Spleen (tissue), 7 donors: ENCODE results near the gene ETS2.
A peak's percentile ranks its signal among the peaks of the same experiment; 100 is the strongest.

Experiments
- POLR2A ChIP-seq, 3 donors: fragments of 450-650 bp; IDR thresholded peaks; one replicate each; pipeline ENCODE4 v1.5.1; 2017; ENCODE audit warnings: antibody characterized with exemption in 3 of 3, mild to moderate bottlenecking in 1 of 3
- POLR2AphosphoS5 ChIP-seq, 3 donors: sonication (generic); formaldehyde crosslinking; IDR thresholded peaks; one replicate each; pipeline ENCODE4 v1.5.1; 2017; ENCODE audit warnings: antibody characterized with exemption in 3 of 3
- TF ChIP-seq, protein P1 (sequence below), 11 experiments: fragments of 200-600 bp in 7 of 11; fragments of 450-650 bp in 4 of 11; sonication (generic) in 4 of 11; IDR thresholded peaks in 8 of 11; conservative IDR thresholded peaks in 3 of 11; 1 replicate in 7 of 11; 2 replicates in 4 of 11; pipeline versions ENCODE4 v1.4.0 to v1.8.0; 2016 to 2021; ENCODE audit warnings: antibody characterized with exemption in 11 of 11, inconsistent platforms in 4 of 11, mild to moderate bottlenecking in 1 of 11
- donor health status: DM: no; HTN: no; CAD: no; lungs with moderate emphysema.
- donor health status: DM: no; HTN: no; CAD: no.
- donor health status: DM: no; HTN: no; CAD: no.

DNA sequence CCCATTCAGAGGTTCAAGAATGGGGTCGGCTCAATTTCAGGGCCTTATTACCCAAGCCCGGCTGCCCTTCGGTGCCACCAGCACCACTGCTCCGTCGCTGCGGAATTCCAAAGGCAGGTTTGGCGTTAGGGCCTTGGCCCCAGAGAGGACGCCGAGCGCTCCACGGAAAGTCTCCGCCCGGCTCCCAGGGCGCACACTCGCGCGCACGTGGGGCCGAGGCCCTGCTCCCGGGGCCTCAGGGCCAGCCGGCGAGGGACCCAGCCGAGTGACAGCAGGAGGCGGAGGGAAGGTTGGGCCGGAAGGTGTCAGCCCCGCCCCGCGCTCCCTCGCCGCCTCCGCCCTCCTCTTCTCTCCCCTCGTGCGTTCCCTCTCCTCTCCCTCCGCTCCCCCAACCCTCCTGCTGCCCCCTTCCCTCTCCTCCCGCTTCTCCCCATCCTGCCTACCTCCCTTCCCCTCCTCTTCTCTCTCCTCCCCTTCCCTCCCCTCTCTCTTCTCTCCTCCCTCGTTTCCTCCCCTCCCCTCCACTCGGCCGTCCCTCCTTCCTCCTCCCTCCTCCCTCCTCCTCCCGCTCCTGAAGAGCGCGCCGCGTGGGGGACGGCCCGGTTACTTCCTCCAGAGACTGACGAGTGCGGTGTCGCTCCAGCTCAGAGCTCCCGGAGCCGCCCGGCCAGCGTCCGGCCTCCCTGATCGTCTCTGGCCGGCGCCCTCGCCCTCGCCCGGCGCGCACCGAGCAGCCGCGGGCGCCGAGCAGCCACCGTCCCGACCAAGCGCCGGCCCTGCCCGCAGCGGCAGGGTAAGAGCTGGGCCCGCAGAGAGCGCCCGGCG, at the start of gene ETS2:
- TF ChIP-seq, protein P1, sequence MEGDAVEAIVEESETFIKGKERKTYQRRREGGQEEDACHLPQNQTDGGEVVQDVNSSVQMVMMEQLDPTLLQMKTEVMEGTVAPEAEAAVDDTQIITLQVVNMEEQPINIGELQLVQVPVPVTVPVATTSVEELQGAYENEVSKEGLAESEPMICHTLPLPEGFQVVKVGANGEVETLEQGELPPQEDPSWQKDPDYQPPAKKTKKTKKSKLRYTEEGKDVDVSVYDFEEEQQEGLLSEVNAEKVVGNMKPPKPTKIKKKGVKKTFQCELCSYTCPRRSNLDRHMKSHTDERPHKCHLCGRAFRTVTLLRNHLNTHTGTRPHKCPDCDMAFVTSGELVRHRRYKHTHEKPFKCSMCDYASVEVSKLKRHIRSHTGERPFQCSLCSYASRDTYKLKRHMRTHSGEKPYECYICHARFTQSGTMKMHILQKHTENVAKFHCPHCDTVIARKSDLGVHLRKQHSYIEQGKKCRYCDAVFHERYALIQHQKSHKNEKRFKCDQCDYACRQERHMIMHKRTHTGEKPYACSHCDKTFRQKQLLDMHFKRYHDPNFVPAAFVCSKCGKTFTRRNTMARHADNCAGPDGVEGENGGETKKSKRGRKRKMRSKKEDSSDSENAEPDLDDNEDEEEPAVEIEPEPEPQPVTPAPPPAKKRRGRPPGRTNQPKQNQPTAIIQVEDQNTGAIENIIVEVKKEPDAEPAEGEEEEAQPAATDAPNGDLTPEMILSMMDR (IDR thresholded peaks at IDR 0.05 in 8 of 11, conservative IDR thresholded peaks at IDR 0.05 in 3 of 11) = peak in 1 of 11 experiments; percentile 5
- TF ChIP-seq POLR2AphosphoS5 (IDR thresholded peaks at IDR 0.05) = peak; percentile 99
- peak; percentile 83 to 95 (median 89) for TF ChIP-seq POLR2A (IDR thresholded peaks at IDR 0.05)
